ENCODE measurements around the gene ZG16.

DNA sequence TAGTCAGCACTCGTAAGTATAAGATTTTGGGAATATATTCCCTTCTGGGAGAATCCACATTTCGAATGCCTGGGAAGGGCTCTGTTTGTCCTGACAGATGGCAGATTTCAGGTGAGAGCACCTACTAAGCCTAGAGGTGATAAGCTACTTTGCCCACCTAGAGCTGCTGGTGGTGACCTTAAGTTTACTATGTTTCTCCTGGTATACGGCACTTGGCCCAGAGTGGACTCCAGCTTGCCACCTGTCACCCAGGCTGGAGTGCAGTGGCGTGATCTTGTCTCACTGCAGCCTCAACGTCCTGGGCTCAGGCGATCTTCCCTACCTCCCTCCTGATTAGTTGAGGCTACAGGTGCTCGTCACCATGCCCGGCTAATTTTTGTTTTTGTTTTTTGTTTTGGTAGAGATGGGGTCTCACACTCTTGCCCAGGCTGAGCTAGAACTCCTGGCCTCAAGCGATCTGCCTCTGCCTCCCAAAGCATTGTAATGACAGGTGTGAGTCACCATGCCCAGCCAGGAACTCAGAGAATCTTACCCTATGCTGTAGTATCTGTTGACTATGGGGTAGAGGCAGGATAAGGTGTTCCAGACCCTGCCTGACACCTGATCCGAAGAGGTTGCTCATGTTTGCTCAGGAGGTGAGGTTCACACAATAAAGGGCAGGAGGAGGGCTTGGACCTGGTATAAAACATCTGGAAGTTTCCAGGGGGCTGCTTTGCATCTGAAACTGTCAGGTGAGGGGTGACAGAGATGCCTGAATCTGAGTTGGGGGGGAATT lies at the start of gene ZG16:
- TF ChIP-seq, protein P1, sequence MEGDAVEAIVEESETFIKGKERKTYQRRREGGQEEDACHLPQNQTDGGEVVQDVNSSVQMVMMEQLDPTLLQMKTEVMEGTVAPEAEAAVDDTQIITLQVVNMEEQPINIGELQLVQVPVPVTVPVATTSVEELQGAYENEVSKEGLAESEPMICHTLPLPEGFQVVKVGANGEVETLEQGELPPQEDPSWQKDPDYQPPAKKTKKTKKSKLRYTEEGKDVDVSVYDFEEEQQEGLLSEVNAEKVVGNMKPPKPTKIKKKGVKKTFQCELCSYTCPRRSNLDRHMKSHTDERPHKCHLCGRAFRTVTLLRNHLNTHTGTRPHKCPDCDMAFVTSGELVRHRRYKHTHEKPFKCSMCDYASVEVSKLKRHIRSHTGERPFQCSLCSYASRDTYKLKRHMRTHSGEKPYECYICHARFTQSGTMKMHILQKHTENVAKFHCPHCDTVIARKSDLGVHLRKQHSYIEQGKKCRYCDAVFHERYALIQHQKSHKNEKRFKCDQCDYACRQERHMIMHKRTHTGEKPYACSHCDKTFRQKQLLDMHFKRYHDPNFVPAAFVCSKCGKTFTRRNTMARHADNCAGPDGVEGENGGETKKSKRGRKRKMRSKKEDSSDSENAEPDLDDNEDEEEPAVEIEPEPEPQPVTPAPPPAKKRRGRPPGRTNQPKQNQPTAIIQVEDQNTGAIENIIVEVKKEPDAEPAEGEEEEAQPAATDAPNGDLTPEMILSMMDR (IDR thresholded peaks at IDR 0.05) = no peak
- TF ChIP-seq POLR2A (IDR thresholded peaks at IDR 0.05) (no peak), POLR2AphosphoS5 (IDR thresholded peaks at IDR 0.05) (no peak)
